ENCODE measurements around the gene C1orf226. TPM values are rescaled to one million over a fixed set of nuclear protein-coding genes. Genes with fewer than 3 reads are reported as not detected.

The C1orf226 gene
- total and polyA plus RNA-seq, 9 of the 15 experiments (the other 6 are each of a cell fraction or from before 2014, with no cell fraction given): 0.10 to 1.4 (median 0.47) TPM

DNA sequence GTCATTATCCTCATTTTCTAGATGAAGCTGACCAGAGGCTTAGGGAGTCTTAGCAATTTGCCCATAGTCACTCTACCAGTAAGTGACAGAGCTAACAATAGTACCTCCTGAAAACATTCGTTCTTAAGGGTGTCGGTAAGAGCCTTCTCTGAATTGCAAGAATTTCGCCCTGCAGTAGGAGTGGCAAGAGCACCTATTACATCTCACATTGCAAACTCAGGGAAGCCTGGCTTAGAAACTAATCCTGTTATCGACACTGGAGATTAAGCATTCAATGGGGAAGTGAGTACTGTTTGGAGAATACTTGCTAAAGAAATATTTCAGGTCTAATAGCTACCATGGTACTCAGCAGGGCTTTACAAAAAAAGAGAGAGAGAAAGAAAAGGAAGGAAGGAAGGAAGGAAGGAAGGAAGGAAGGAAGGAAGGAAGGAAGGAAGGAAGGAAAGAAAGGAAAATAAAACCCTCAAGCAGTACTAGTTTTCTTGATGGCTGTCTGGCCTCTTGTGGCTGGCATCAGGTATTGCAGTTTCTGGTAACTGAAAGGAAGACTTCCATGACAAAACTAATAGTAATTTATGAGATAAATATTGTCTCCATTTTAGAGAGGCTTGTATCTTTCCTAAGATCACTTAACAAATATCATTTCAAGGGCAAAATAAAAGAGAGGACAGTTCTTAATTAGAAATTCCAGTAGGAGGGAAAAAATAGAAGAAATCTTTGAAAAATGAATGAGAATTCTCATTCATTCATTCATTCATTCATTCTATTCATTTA, 10.4 kb downstream of the C1orf226 start (continued):
- TF ChIP-seq, protein P1, sequence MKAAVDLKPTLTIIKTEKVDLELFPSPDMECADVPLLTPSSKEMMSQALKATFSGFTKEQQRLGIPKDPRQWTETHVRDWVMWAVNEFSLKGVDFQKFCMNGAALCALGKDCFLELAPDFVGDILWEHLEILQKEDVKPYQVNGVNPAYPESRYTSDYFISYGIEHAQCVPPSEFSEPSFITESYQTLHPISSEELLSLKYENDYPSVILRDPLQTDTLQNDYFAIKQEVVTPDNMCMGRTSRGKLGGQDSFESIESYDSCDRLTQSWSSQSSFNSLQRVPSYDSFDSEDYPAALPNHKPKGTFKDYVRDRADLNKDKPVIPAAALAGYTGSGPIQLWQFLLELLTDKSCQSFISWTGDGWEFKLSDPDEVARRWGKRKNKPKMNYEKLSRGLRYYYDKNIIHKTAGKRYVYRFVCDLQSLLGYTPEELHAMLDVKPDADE (conservative IDR thresholded peaks at IDR 0.05; ENCODE audit: control insufficient read depth, low read depth, low read length): no peak
- TF ChIP-seq TAF9B (IDR thresholded peaks at IDR 0.05; ENCODE audit: partially characterized antibody) (no peak), ZBTB8A (IDR thresholded peaks at IDR 0.05; ENCODE audit: partially characterized antibody) (no peak), MEF2A (IDR thresholded peaks at IDR 0.05; ENCODE audit: control insufficient read depth, low read depth, low read length) (no peak), ZNF217 (CRISPR knock-in tag; IDR thresholded peaks at IDR 0.05) (no peak), ADNP (tag; IDR thresholded peaks at IDR 0.05) (no peak), SMARCA4 (IDR thresholded peaks at IDR 0.05) (peak; percentile 79), ZNF384 (IDR thresholded peaks at IDR 0.05; ENCODE audit: low read depth, low read length) (no peak), RBM25 (IDR thresholded peaks at IDR 0.05; ENCODE audit: low read depth, low read length, severe bottlenecking) (no peak), ESRRB (CRISPR knock-in tag; IDR thresholded peaks at IDR 0.05; ENCODE audit: borderline replicate concordance) (no peak), KLF10 (CRISPR knock-in tag; IDR thresholded peaks at IDR 0.05) (no peak), CBFA2T2 (conservative IDR thresholded peaks at IDR 0.05) (no peak)
- TF ChIP-seq, protein P2, sequence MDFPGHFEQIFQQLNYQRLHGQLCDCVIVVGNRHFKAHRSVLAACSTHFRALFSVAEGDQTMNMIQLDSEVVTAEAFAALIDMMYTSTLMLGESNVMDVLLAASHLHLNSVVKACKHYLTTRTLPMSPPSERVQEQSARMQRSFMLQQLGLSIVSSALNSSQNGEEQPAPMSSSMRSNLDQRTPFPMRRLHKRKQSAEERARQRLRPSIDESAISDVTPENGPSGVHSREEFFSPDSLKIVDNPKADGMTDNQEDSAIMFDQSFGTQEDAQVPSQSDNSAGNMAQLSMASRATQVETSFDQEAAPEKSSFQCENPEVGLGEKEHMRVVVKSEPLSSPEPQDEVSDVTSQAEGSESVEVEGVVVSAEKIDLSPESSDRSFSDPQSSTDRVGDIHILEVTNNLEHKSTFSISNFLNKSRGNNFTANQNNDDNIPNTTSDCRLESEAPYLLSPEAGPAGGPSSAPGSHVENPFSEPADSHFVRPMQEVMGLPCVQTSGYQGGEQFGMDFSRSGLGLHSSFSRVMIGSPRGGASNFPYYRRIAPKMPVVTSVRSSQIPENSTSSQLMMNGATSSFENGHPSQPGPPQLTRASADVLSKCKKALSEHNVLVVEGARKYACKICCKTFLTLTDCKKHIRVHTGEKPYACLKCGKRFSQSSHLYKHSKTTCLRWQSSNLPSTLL (IDR thresholded peaks at IDR 0.05): 0 out of 2 replicates have a peak, but pooled peaks have one; percentile 57
- TF ChIP-seq, protein P3, sequence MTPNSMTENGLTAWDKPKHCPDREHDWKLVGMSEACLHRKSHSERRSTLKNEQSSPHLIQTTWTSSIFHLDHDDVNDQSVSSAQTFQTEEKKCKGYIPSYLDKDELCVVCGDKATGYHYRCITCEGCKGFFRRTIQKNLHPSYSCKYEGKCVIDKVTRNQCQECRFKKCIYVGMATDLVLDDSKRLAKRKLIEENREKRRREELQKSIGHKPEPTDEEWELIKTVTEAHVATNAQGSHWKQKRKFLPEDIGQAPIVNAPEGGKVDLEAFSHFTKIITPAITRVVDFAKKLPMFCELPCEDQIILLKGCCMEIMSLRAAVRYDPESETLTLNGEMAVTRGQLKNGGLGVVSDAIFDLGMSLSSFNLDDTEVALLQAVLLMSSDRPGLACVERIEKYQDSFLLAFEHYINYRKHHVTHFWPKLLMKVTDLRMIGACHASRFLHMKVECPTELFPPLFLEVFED (CRISPR knock-in tag; conservative IDR thresholded peaks at IDR 0.05): peak; percentile 91
- TF ChIP-seq, protein P4, sequence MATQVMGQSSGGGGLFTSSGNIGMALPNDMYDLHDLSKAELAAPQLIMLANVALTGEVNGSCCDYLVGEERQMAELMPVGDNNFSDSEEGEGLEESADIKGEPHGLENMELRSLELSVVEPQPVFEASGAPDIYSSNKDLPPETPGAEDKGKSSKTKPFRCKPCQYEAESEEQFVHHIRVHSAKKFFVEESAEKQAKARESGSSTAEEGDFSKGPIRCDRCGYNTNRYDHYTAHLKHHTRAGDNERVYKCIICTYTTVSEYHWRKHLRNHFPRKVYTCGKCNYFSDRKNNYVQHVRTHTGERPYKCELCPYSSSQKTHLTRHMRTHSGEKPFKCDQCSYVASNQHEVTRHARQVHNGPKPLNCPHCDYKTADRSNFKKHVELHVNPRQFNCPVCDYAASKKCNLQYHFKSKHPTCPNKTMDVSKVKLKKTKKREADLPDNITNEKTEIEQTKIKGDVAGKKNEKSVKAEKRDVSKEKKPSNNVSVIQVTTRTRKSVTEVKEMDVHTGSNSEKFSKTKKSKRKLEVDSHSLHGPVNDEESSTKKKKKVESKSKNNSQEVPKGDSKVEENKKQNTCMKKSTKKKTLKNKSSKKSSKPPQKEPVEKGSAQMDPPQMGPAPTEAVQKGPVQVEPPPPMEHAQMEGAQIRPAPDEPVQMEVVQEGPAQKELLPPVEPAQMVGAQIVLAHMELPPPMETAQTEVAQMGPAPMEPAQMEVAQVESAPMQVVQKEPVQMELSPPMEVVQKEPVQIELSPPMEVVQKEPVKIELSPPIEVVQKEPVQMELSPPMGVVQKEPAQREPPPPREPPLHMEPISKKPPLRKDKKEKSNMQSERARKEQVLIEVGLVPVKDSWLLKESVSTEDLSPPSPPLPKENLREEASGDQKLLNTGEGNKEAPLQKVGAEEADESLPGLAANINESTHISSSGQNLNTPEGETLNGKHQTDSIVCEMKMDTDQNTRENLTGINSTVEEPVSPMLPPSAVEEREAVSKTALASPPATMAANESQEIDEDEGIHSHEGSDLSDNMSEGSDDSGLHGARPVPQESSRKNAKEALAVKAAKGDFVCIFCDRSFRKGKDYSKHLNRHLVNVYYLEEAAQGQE (IDR thresholded peaks at IDR 0.05; ENCODE audit: borderline replicate concordance): peak; percentile 77
- TF ChIP-seq, protein P4 (CRISPR knock-in tag; IDR thresholded peaks at IDR 0.05; ENCODE audit: low read depth): no peak
